ENCODE data around the gene LRP11.

Gene LRP11

GRCh38 chr6:149830731-149831307, 33.3 kb downstream of the LRP11 start:
- no peak for TF ChIP-seq GATA2 (IDR thresholded peaks at IDR 0.05; ENCODE audit: low read depth, low read length)
- no peak for TF ChIP-seq GATA3 (IDR thresholded peaks at IDR 0.05; ENCODE audit: low read depth, low read length)

GRCh38 chr6:149825292-149825691, 38.9 kb downstream of the LRP11 start:
- TF ChIP-seq GATA2 (IDR thresholded peaks at IDR 0.05; ENCODE audit: low read depth, low read length): no peak
- TF ChIP-seq GATA3 (IDR thresholded peaks at IDR 0.05; ENCODE audit: low read depth, low read length): no peak

- TF ChIP-seq GATA2 (IDR thresholded peaks at IDR 0.05; ENCODE audit: low read depth, low read length) (no peak), GATA3 (IDR thresholded peaks at IDR 0.05; ENCODE audit: low read depth, low read length) (no peak)
Measured at GRCh38 chr6:149823013-149823412, 41.1 kb downstream of the LRP11 start.

- no peak for TF ChIP-seq GATA2 (IDR thresholded peaks at IDR 0.05; ENCODE audit: low read depth, low read length)
- no peak for TF ChIP-seq GATA3 (IDR thresholded peaks at IDR 0.05; ENCODE audit: low read depth, low read length)
Measured at GRCh38 chr6:149821492-149821891, 42.7 kb downstream of the LRP11 start.

GRCh38 chr6:149820506-149820905, 43.7 kb downstream of the LRP11 start:
- TF ChIP-seq GATA3 (IDR thresholded peaks at IDR 0.05; ENCODE audit: low read depth, low read length) (no peak), GATA2 (IDR thresholded peaks at IDR 0.05; ENCODE audit: low read depth, low read length) (no peak)

- TF ChIP-seq GATA2 (IDR thresholded peaks at IDR 0.05; ENCODE audit: low read depth, low read length): no peak
- no peak for TF ChIP-seq GATA3 (IDR thresholded peaks at IDR 0.05; ENCODE audit: low read depth, low read length)
Measured at GRCh38 chr6:149815788-149816187, 48.4 kb downstream of the LRP11 start.

GRCh38 chr6:149813351-149813750, 50.8 kb downstream of the LRP11 start:
- no peak for TF ChIP-seq GATA2 (IDR thresholded peaks at IDR 0.05; ENCODE audit: low read depth, low read length)
- TF ChIP-seq GATA3 (IDR thresholded peaks at IDR 0.05; ENCODE audit: low read depth, low read length): no peak

- TF ChIP-seq GATA2 (IDR thresholded peaks at IDR 0.05; ENCODE audit: low read depth, low read length) (no peak), GATA3 (IDR thresholded peaks at IDR 0.05; ENCODE audit: low read depth, low read length) (no peak)
Measured at GRCh38 chr6:149809798-149810197, 54.4 kb downstream of the LRP11 start.

GRCh38 chr6:149806127-149806526, 58.0 kb downstream of the LRP11 start:
- TF ChIP-seq GATA3 (IDR thresholded peaks at IDR 0.05; ENCODE audit: low read depth, low read length) (no peak), GATA2 (IDR thresholded peaks at IDR 0.05; ENCODE audit: low read depth, low read length) (no peak)

- TF ChIP-seq GATA3 (IDR thresholded peaks at IDR 0.05; ENCODE audit: low read depth, low read length) (no peak), GATA2 (IDR thresholded peaks at IDR 0.05; ENCODE audit: low read depth, low read length) (no peak)
Measured at GRCh38 chr6:149783551-149783950, 80.6 kb downstream of the LRP11 start.

GRCh38 chr6:149782337-149782736, 81.8 kb downstream of the LRP11 start:
- no peak for TF ChIP-seq GATA3 (IDR thresholded peaks at IDR 0.05; ENCODE audit: low read depth, low read length)
- TF ChIP-seq GATA2 (IDR thresholded peaks at IDR 0.05; ENCODE audit: low read depth, low read length): no peak

GRCh38 chr6:149781715-149782114, 82.4 kb downstream of the LRP11 start:
- TF ChIP-seq GATA2 (IDR thresholded peaks at IDR 0.05; ENCODE audit: low read depth, low read length): no peak
- TF ChIP-seq GATA3 (IDR thresholded peaks at IDR 0.05; ENCODE audit: low read depth, low read length): no peak

- TF ChIP-seq GATA2 (IDR thresholded peaks at IDR 0.05; ENCODE audit: low read depth, low read length): no peak
- no peak for TF ChIP-seq GATA3 (IDR thresholded peaks at IDR 0.05; ENCODE audit: low read depth, low read length)
Measured at GRCh38 chr6:149779644-149779963, 84.6 kb downstream of the LRP11 start.

GRCh38 chr6:149777624-149778023, 86.5 kb downstream of the LRP11 start:
- no peak for TF ChIP-seq GATA2 (IDR thresholded peaks at IDR 0.05; ENCODE audit: low read depth, low read length)
- no peak for TF ChIP-seq GATA3 (IDR thresholded peaks at IDR 0.05; ENCODE audit: low read depth, low read length)

- no peak for TF ChIP-seq GATA3 (IDR thresholded peaks at IDR 0.05; ENCODE audit: low read depth, low read length)
Measured at GRCh38 chr6:149771925-149772324, 92.2 kb downstream of the LRP11 start.

GRCh38 chr6:149771185-149771584, 93.0 kb downstream of the LRP11 start:
- TF ChIP-seq GATA2 (IDR thresholded peaks at IDR 0.05; ENCODE audit: low read depth, low read length) (no peak), GATA3 (IDR thresholded peaks at IDR 0.05; ENCODE audit: low read depth, low read length) (no peak)
